Measurements from ENCODE around the gene HNRNPCL1. TPM values are rescaled to one million over a fixed set of nuclear protein-coding genes. Genes with fewer than 3 reads are reported as not detected.
"Not testable (repeated sequence)": the region's sequence is repeated elsewhere in the genome, so short reads cannot be mapped to it uniquely, and the experiment has no call there.

The HNRNPCL1 gene
- total RNA-seq (not detected), polyA plus RNA-seq (not detected)

GRCh38 chr1:12848620-12849019, at the start of gene HNRNPCL1:
Gene HNRNPCL1 (minus strand): TSS chr1:12848720. CDS start chr1:12848289, 431 bp downstream.
- H3K36me3 Mint-ChIP-seq; POLR2A ChIA-PET; H3K4me1 ChIP-seq (ENCODE audit: insufficient read depth, low read length); H3K27ac Mint-ChIP-seq; H3K36me3 ChIP-seq (ENCODE audit: insufficient read depth, low read length); H3K4me3 Mint-ChIP-seq; H3K4me1 Mint-ChIP-seq; H3K9me3 ChIP-seq (ENCODE audit: low read length); CTCF ChIA-PET; H3K4me3 ChIP-seq (ENCODE audit: low read length); DNase-seq; H3K27ac ChIP-seq (ENCODE audit: low read depth, low read length); H3K27me3 ChIP-seq (ENCODE audit: insufficient read depth, low read length, poor library complexity, severe bottlenecking): not testable (repeated sequence)
- peaks cover 0 to 17% (median 11%) of the 10 kb centered on the region in 5 donors for H3K9me3 Mint-ChIP-seq
- H3K27me3 Mint-ChIP-seq = peaks cover 3 to 18% of the 10 kb centered on the region in 2 donors

DNA sequence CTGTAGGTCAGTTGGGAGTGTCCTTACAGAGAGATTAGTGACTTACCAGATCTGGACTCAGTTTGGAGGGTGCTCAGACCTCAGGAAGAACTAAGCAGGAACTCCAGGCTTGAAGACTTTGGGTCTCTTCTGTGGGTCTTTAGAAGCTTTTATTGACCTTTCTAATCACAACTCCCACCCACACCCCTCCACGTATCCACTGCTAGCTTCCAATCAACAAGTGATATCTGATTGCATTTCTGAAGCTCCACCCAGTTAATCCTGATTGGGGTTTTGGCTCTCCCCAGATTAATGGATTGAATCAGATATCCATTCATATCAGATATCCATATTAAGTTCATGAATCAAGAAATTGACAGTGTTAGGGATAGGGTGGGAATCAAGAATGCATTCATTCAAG, 49.6 kb upstream of the HNRNPCL1 start, which contains the start of gene PRAMEF10:
Gene PRAMEF10 (minus strand): TSS at position 101 of the 400 bp plus-strand sequence. CDS start 2,423 bp downstream, outside the sequence.
- H3K27ac ChIP-seq (ENCODE audit: low read depth, low read length); H3K27ac Mint-ChIP-seq; POLR2A ChIA-PET; H3K36me3 Mint-ChIP-seq; H3K4me1 Mint-ChIP-seq; H3K9me3 ChIP-seq (ENCODE audit: low read length); H3K4me3 Mint-ChIP-seq; H3K36me3 ChIP-seq (ENCODE audit: insufficient read depth, low read length); H3K27me3 Mint-ChIP-seq; H3K4me1 ChIP-seq (ENCODE audit: insufficient read depth, low read length); H3K27me3 ChIP-seq (ENCODE audit: insufficient read depth, low read length, poor library complexity, severe bottlenecking); CTCF ChIA-PET; H3K4me3 ChIP-seq (ENCODE audit: low read length); DNase-seq; H3K9me3 Mint-ChIP-seq: not testable (repeated sequence)

- H3K27ac Mint-ChIP-seq; H3K4me1 ChIP-seq (ENCODE audit: insufficient read depth, low read length); H3K36me3 ChIP-seq (ENCODE audit: insufficient read depth, low read length); H3K4me3 ChIP-seq (ENCODE audit: low read length); H3K9me3 ChIP-seq (ENCODE audit: low read length); H3K36me3 Mint-ChIP-seq; H3K9me3 Mint-ChIP-seq; H3K27me3 ChIP-seq (ENCODE audit: insufficient read depth, low read length, poor library complexity, severe bottlenecking); CTCF ChIA-PET; H3K4me3 Mint-ChIP-seq; DNase-seq; H3K27me3 Mint-ChIP-seq; POLR2A ChIA-PET; H3K27ac ChIP-seq (ENCODE audit: low read depth, low read length); H3K4me1 Mint-ChIP-seq: not testable (repeated sequence)
These were observed 37.6 kb upstream of the HNRNPCL1 start, which contains the start of gene PRAMEF4 for GRCh38 chr1:12886101-12886500. Gene PRAMEF4 (minus strand): TSS chr1:12886201. CDS start chr1:12883394, 2,807 bp downstream.

DNA sequence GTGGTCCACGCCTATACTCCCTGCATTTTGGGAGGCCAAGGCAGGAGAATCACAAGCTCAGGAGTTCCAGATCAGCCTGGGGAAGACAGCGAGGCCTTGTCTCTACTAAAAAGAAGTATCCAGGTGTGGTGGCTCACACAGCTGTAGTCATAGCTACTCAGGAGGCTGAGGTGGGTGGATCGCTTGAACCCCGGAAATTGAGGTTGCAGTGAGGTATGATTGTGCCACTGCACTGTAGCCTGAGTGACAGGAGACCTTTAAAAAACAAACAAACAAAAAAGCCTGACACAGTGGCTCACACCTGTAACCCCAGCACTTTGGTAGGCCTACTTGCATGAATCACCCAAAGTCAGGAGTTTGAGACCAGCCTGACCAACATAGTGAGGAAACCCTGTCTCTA, 29.9 kb upstream of the HNRNPCL1 start:
- H3K4me1 ChIP-seq (ENCODE audit: insufficient read depth, low read length); H3K4me3 Mint-ChIP-seq; H3K4me1 Mint-ChIP-seq; H3K27me3 ChIP-seq (ENCODE audit: insufficient read depth, low read length, poor library complexity, severe bottlenecking); H3K9me3 ChIP-seq (ENCODE audit: low read length); POLR2A ChIA-PET; H3K4me3 ChIP-seq (ENCODE audit: low read length); H3K27ac ChIP-seq (ENCODE audit: low read depth, low read length); H3K27me3 Mint-ChIP-seq; DNase-seq; H3K9me3 Mint-ChIP-seq; H3K27ac Mint-ChIP-seq; H3K36me3 ChIP-seq (ENCODE audit: insufficient read depth, low read length); CTCF ChIA-PET; H3K36me3 Mint-ChIP-seq: not testable (repeated sequence)

GRCh38 chr1:12863131-12863880, 14.8 kb upstream of the HNRNPCL1 start:
- H3K36me3 Mint-ChIP-seq, CTCF ChIA-PET, H3K9me3 Mint-ChIP-seq: not testable (repeated sequence)

DNA sequence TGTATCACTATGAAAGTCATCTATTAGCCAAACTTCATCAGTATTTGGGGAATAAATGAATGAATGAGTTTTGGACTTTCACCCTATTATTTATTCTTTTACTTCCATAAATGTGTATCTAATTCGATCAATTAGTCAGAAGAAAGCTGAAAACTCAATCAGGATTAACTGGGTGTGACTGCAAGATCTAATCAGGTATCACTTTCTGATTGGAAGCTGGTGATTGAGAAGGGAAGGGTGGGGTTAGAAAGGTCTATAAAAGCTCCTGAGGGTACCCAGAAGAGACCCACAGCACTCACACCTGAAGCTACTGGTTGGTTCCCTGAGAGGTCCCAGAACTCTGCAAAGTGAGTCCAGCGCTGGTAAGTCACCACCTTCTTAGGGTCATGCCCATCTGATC, 8.3 kb upstream of the HNRNPCL1 start, which contains the start of gene PRAMEF2:
Gene PRAMEF2 (plus strand): TSS at position 301 of the 400 bp plus-strand sequence. CDS start 1,924 bp downstream, outside the sequence.
- H3K27ac Mint-ChIP-seq; H3K27me3 ChIP-seq (ENCODE audit: insufficient read depth, low read length, poor library complexity, severe bottlenecking); H3K4me3 Mint-ChIP-seq; H3K36me3 Mint-ChIP-seq; H3K36me3 ChIP-seq (ENCODE audit: insufficient read depth, low read length); H3K27ac ChIP-seq (ENCODE audit: low read depth, low read length); H3K9me3 ChIP-seq (ENCODE audit: low read length); H3K4me1 ChIP-seq (ENCODE audit: insufficient read depth, low read length); H3K4me1 Mint-ChIP-seq; DNase-seq; H3K9me3 Mint-ChIP-seq; H3K4me3 ChIP-seq (ENCODE audit: low read length); CTCF ChIA-PET; POLR2A ChIA-PET: not testable (repeated sequence)
- H3K27me3 Mint-ChIP-seq = peaks cover 11 to 17% of the 10 kb centered on the region in 2 donors

More at GRCh38 chr1:12863131-12863880, 14.8 kb upstream of the HNRNPCL1 start:
- H3K9me3 ChIP-seq (ENCODE audit: low read length); DNase-seq; H3K4me3 Mint-ChIP-seq; H3K27ac ChIP-seq (ENCODE audit: low read depth, low read length); H3K4me1 ChIP-seq (ENCODE audit: insufficient read depth, low read length); H3K27ac Mint-ChIP-seq; H3K36me3 ChIP-seq (ENCODE audit: insufficient read depth, low read length); H3K4me1 Mint-ChIP-seq; H3K27me3 ChIP-seq (ENCODE audit: insufficient read depth, low read length, poor library complexity, severe bottlenecking); H3K4me3 ChIP-seq (ENCODE audit: low read length); POLR2A ChIA-PET: not testable (repeated sequence)
- peaks cover 5 to 11% of the 10 kb centered on the region in 2 donors for H3K27me3 Mint-ChIP-seq

DNA sequence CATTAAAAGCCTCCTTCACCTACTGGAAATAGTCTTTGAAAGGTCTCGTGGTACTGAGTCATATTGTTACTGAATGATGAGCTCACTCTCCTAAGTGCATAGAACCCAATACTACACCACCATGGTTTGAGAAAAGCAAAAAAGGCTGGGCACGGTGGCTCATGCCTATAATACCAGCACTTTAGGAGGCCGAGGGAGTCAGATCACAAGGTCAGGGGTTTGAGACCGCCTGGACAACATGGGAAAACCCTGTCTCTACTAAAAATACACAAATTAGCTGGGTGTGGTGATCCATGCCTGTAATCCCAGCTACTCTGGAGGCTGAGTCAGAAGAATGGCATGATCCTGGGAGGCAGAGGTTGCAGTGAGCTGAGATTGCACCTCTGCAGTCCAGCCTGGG, 3.3 kb upstream of the HNRNPCL1 start:
- H3K27me3 ChIP-seq (ENCODE audit: insufficient read depth, low read length, poor library complexity, severe bottlenecking) = no peaks in the 10 kb centered on the region
- no peak overlapping the region for H3K27ac ChIP-seq (ENCODE audit: low read depth, low read length)
- H3K9me3 ChIP-seq (ENCODE audit: low read length) = no peaks in the 10 kb centered on the region
- H3K36me3 ChIP-seq (ENCODE audit: insufficient read depth, low read length) = no peaks in the 10 kb centered on the region
- H3K4me1 ChIP-seq (ENCODE audit: insufficient read depth, low read length) = no peaks in the 10 kb centered on the region
- Mint-ChIP-seq H3K9me3 (peaks cover 0 to 13% (median 4%) of the 10 kb centered on the region in 5 donors), H3K27ac (no peak overlapping the region), H3K4me3 (no peak overlapping the region), H3K4me1 (no peaks in the 10 kb centered on the region), H3K27me3 (peaks cover 6 to 19% of the 10 kb centered on the region in 2 donors), H3K36me3 (no peaks in the 10 kb centered on the region)
- ChIA-PET CTCF (no interaction called here), POLR2A (no interaction called here)
- DNase-seq = no peak
- H3K4me3 ChIP-seq (ENCODE audit: low read length) = no peak overlapping the region

DNA sequence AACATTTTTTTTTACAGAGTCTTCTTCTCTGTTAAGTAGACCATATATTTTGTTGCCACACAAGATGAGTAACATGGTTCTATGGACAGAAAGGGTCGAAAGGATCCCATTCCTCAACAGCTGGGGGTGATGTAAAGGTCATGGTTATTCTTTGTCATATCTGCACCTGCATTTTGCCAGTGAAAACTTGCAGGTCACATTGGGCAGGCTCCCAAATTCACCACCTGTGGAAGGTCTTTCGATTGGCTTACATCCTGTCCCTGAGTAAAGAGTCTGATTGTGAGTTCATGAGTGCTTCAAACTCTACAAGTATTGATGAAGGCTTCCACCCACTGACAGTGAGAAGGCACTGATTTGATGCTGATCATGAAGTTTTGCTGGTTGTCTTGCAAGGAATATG, 15.3 kb downstream of the HNRNPCL1 start:
- DNase-seq; H3K4me3 ChIP-seq (ENCODE audit: low read length); H3K9me3 ChIP-seq (ENCODE audit: low read length); POLR2A ChIA-PET; H3K4me1 Mint-ChIP-seq; H3K27ac Mint-ChIP-seq; H3K4me3 Mint-ChIP-seq; H3K27ac ChIP-seq (ENCODE audit: low read depth, low read length); H3K27me3 ChIP-seq (ENCODE audit: insufficient read depth, low read length, poor library complexity, severe bottlenecking); H3K9me3 Mint-ChIP-seq; H3K36me3 ChIP-seq (ENCODE audit: insufficient read depth, low read length); H3K4me1 ChIP-seq (ENCODE audit: insufficient read depth, low read length); H3K36me3 Mint-ChIP-seq; CTCF ChIA-PET: not testable (repeated sequence)
- H3K27me3 Mint-ChIP-seq = peaks cover 8 to 22% of the 10 kb centered on the region in 2 donors

Data from CD8-positive, alpha-beta memory T cell (primary cell).